Esophagus squamous epithelium (tissue), 5 donors: Measurements from ENCODE around the gene CEP290. TPM values are rescaled to one million over a fixed set of nuclear protein-coding genes. Genes with fewer than 3 reads are reported as not detected.

ENCODE experiments used
- DNase-seq: peaks from one replicate; lab custom pipeline; 2025; lab: John Stamatoyannopoulos, UW
- H3K27ac ChIP-seq, 4 donors: fragments of 200-600 bp; sonication (generic); one replicate each; pipeline ENCODE4 v1.5.1; 2016 to 2019; ENCODE audit warnings: mild to moderate bottlenecking in 1 of 4
- H3K27me3 ChIP-seq, 4 donors: fragments of 200-600 bp; sonication (generic); 1 replicate in 3 of 4; 2 replicates in 1 of 4; pipeline versions ENCODE4 v1.5.1 to v1.6.0; 2017 to 2021; ENCODE audit warnings: antibody characterized with exemption in 1 of 4
- H3K36me3 ChIP-seq, 3 donors: fragments of 200-600 bp; sonication (generic); one replicate each; pipeline ENCODE4 v1.5.1; 2016 to 2019
- H3K4me1 ChIP-seq, 3 donors: fragments of 200-600 bp; sonication (generic); one replicate each; pipeline ENCODE4 v1.5.1; 2017 to 2019
- H3K4me3 ChIP-seq, 4 donors: fragments of 200-600 bp; sonication (generic); 1 replicate in 3 of 4; 2 replicates in 1 of 4; pipeline ENCODE4 v1.5.1; 2016 to 2019; ENCODE audit warnings: mild to moderate bottlenecking in 2 of 4, moderate library complexity in 1 of 4
- H3K9me3 ChIP-seq, 3 donors: fragments of 200-600 bp; sonication (generic); one replicate each; pipeline ENCODE4 v1.5.1; 2016 to 2019
- POLR2A ChIP-seq, 4 donors: fragments of 450-650 bp; IDR thresholded peaks; one replicate each; pipeline ENCODE4 v1.6.1; 2017; ENCODE audit warnings: antibody characterized with exemption in 4 of 4, mild to moderate bottlenecking in 4 of 4, moderate library complexity in 3 of 4
- WGBS, 2 donors: methylation state at CpG; one replicate each; pipeline ENCODE4 v1.1.5; 2018; 5-methylcytosine and 5-hydroxymethylcytosine counted together
- intact Hi-C: fragments of 100-400 bp; cut with DNase I; formaldehyde crosslinking; loops from one replicate; pipeline ENCODE4 v1.15.0; 2022
- total RNA-seq, 4 donors: library from RNA; depleted of rRNA; stranded (reverse); fragments of >200 nt; gene quantifications; one replicate each; pipeline ENCODE4 v1.1.0, GENCODE V29; 2016
- TF ChIP-seq, protein P1 (sequence below), 6 experiments: fragments of 450-650 bp in 4 of 6; fragments of 200-600 bp in 2 of 6; sonication (generic) in 2 of 6; IDR thresholded peaks; one replicate each; pipeline ENCODE4 v1.5.1; 2016 to 2019; ENCODE audit warnings: antibody characterized with exemption in 6 of 6, mild to moderate bottlenecking in 4 of 6, moderate library complexity in 4 of 6
- donor health status: DM: yes; HTN: yes; CAD: no.

Gene CEP290
- total RNA-seq, 4 donors from 2014 or later, result 0.72 to 15.8 (median 4.3) TPM

DNA sequence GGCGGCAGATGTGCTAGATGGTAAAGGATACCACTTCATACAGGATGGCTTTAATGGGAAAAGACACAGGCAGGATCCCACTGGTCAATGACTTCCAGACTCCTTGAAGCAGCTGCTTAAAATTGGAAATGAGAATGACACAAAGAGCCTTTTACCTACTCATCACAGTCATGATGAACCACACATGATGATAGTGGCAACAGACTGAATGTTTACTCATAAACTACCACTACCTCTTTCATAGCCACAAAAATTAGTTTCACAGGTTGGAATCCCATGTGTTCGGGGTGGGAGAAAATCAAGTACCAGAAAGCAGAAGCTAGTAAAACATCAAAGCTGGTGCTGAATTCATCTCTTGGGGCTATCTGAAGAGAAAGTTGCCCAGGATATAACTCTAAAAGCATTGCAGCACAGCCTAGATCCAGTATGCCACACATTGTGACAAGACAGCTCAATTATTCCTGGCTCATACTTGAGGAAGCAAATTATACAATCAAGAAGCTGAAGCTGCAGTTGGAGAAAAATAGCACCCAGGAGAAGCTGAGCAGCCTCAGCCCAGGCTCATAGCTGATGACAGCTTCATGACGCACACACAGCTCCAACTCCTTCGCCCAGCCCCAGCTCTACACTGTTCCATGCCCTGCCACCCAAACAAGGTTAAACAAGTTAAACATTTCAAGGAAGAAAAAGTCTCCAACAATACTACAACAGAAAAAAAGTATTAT, 83.7 kb downstream of the CEP290 start:
- H3K27me3 ChIP-seq, result no peaks in the 10 kb centered on the region

DNA sequence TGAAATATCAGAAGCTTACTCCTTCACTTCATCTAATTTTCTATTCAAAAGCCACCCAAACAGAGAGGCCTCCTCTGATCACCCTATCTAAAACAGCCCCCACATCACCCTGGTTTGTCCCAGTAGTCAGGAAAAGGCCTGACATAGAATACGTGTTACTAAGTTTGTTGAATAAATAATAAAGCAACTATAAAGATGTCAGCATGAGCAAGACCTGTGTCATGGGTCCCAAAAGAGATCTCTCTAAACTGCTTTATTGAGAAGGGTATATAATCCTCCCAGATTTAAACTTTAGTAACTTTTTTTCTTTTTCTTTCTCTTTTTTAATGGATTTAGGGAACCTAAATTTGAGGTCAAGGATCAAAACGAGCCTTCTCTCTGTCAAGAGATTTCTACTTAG, 85.3 kb downstream of the CEP290 start:
- WGBS, 2 donors, result 81 to 85% methylated on average over 2 of the region's 2 CpGs
- Histone ChIP-seq H3K9me3 (no peaks in the 10 kb centered on the region), H3K4me3 (no peak overlapping the region), H3K36me3 (peaks cover 0 to 51% (median 5%) of the 10 kb centered on the region in 3 donors), H3K27me3 (no peaks in the 10 kb centered on the region), H3K27ac (no peak overlapping the region), H3K4me1 (no peaks in the 10 kb centered on the region)
- TF ChIP-seq, protein P1, sequence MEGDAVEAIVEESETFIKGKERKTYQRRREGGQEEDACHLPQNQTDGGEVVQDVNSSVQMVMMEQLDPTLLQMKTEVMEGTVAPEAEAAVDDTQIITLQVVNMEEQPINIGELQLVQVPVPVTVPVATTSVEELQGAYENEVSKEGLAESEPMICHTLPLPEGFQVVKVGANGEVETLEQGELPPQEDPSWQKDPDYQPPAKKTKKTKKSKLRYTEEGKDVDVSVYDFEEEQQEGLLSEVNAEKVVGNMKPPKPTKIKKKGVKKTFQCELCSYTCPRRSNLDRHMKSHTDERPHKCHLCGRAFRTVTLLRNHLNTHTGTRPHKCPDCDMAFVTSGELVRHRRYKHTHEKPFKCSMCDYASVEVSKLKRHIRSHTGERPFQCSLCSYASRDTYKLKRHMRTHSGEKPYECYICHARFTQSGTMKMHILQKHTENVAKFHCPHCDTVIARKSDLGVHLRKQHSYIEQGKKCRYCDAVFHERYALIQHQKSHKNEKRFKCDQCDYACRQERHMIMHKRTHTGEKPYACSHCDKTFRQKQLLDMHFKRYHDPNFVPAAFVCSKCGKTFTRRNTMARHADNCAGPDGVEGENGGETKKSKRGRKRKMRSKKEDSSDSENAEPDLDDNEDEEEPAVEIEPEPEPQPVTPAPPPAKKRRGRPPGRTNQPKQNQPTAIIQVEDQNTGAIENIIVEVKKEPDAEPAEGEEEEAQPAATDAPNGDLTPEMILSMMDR (IDR thresholded peaks at IDR 0.05), result no peak
- no peak for TF ChIP-seq POLR2A (IDR thresholded peaks at IDR 0.05)
- no peak for DNase-seq
- intact Hi-C loops, result no loop called here

More for the DNA sequence above, 83.7 kb downstream of the CEP290 start:
- Histone ChIP-seq H3K36me3 (peaks cover 0 to 49% (median 3%) of the 10 kb centered on the region in 3 donors), H3K4me1 (no peaks in the 10 kb centered on the region), H3K27ac (no peak overlapping the region), H3K4me3 (no peak overlapping the region), H3K9me3 (no peaks in the 10 kb centered on the region)
- no peak for TF ChIP-seq POLR2A (IDR thresholded peaks at IDR 0.05)
- TF ChIP-seq, protein P1 (IDR thresholded peaks at IDR 0.05), result no peak
- intact Hi-C loops, result no loop called here
- 88 to 93% methylated on average over 4 of the region's 4 CpGs for WGBS, 2 donors
- DNase-seq, result no peak

DNA sequence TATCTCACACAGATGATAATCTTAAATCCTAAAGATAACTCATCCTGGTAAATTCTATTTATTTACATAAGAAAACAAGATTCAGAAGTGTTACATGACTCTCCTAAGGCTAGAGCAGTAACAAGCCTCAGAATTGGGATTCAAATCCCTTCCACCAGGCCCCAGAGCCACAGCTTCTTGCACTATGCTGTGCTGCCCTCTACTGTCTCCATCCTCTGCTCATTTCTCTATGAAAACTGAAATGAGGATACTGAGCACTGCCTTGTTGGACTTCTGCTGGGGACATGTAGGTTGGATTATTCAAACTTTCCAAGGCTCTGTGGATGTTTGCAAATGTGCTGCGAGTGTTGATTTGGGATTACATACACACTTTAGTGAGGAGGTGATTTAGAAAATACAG, 89.2 kb downstream of the CEP290 start:
- WGBS, 2 donors, result 88 to 93% methylated on average over 1 of the region's 1 CpG
- no peak overlapping the region for H3K27ac ChIP-seq
- H3K27me3 ChIP-seq, result no peaks in the 10 kb centered on the region
- H3K4me1 ChIP-seq, result no peaks in the 10 kb centered on the region
- no peak for DNase-seq
- H3K36me3 ChIP-seq, result peaks cover 4 to 71% (median 10%) of the 10 kb centered on the region in 3 donors
- intact Hi-C loops, result no loop called here
- TF ChIP-seq, protein P1 (IDR thresholded peaks at IDR 0.05), result peak in 4 of 6 experiments; percentile 17 to 53 (median 20)
- TF ChIP-seq POLR2A (IDR thresholded peaks at IDR 0.05), result no peak
- H3K4me3 ChIP-seq, result no peak overlapping the region
- no peaks in the 10 kb centered on the region for H3K9me3 ChIP-seq

DNA sequence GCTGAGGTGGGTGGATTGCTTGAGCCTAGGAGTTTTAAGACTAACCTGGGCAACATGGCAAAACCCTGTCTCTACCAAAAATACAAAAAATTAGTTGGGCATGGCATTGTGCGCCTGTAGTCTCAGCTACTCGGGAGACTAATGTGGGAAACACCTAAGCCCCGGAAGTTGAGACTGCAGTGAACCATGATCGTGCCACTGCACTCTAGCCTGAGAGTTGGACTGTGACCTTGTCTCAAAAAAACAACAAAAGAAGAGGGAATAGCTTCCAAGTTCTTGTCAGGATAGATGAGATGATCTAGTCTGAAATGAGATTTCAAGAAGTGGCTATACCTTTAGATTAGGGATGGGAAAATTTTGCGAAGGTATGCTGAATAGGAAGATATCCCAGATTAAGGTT, 97.9 kb downstream of the CEP290 start:
- TF ChIP-seq, protein P1 (IDR thresholded peaks at IDR 0.05), result no peak
- TF ChIP-seq POLR2A (IDR thresholded peaks at IDR 0.05), result no peak
- intact Hi-C loops, result no loop called here
- peaks cover 8 to 62% (median 26%) of the 10 kb centered on the region in 3 donors for H3K36me3 ChIP-seq
- peaks cover 0 to 19% (median 3%) of the 10 kb centered on the region in 3 donors for H3K4me1 ChIP-seq
- no peaks in the 10 kb centered on the region for H3K27me3 ChIP-seq
- no peak overlapping the region for H3K27ac ChIP-seq
- H3K9me3 ChIP-seq, result no peaks in the 10 kb centered on the region
- H3K4me3 ChIP-seq, result no peak overlapping the region
- WGBS, 2 donors, result 93 to 97% methylated on average over 5 of the region's 5 CpGs
- DNase-seq, result no peak

DNA sequence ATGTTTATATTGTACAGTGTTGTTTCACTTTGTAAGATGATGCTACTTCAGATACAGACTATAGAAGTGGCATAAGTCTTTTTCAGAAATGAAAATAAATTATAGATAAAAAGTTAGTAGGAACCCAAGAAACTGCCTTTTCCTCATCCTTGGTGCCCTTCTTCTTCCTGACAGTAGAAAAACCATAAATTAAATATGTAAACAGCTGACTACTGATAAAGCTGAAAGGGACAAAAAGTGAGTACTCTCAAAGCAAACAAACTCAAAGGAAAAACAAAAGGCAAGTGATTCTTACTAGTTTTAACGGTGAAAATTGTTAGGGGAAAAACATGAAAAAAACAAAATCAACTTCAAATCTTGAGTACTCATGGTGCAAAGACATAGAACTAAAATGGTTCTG, 104.1 kb downstream of the CEP290 start:
- H3K4me3 ChIP-seq, result no peak overlapping the region
- no peaks in the 10 kb centered on the region for H3K9me3 ChIP-seq
- H3K36me3 ChIP-seq, result peaks cover 0 to 5% (median 0%) of the 10 kb centered on the region in 3 donors
- no peak overlapping the region for H3K27ac ChIP-seq
- no peak for DNase-seq
- H3K4me1 ChIP-seq, result peaks cover 3 to 56% (median 25%) of the 10 kb centered on the region in 3 donors
- no peaks in the 10 kb centered on the region for H3K27me3 ChIP-seq
- WGBS, 2 donors, result 69 to 85% methylated on average over 1 of the region's 1 CpG
- intact Hi-C loops, result no loop called here
- no peak for TF ChIP-seq POLR2A (IDR thresholded peaks at IDR 0.05)
- TF ChIP-seq, protein P1 (IDR thresholded peaks at IDR 0.05), result no peak
